Posterior cingulate gyrus (tissue), 11 donors: ENCODE results near the gene KRT39.

ENCODE experiments used
- DNase-seq, 10 donors: peaks; one replicate each; pipeline versions ENCODE4 v3.0.0 to v3.0.0-alpha.2; 2020 to 2021; ENCODE audit warnings: mixed read lengths in 3 of 10
- intact Hi-C: fragments of 100-400 bp; cut with DNase I; formaldehyde crosslinking; loops from one replicate; pipeline ENCODE4 v1.15.1; 2023

The KRT39 gene

GRCh38 chr17:40909351-40909750 lies 57.4 kb downstream of the KRT39 start:
- intact Hi-C loops, result loop anchor here (1.0 to 2.0 kb wide), 4 partner anchors 413 to 757 kb away; no protein-coding TSS in a partner anchor

More at GRCh38 chr17:40909351-40909750, 57.4 kb downstream of the KRT39 start:
- DNase-seq, result peak; percentile 41 to 96 (median 75)
